Astrocyte (in vitro differentiated cells and primary cell): Measurements from ENCODE around the gene MUC13.

Source experiments
- EZH2 ChIP-seq: IDR thresholded peaks from 2 replicates; pipeline ENCODE4 v1.6.1; 2012; ENCODE audit warnings: mild to moderate bottlenecking, low read length, inconsistent platforms; ENCODE audit not compliant: insufficient read depth
- TF ChIP-seq, protein P1 (sequence below): IDR thresholded peaks from 2 replicates; pipeline ENCODE4 v1.5.1; 2011; ENCODE audit warnings: low read depth, mild to moderate bottlenecking, inconsistent platforms, low read length, moderate library complexity; ENCODE audit not compliant: insufficient read depth

DNA sequence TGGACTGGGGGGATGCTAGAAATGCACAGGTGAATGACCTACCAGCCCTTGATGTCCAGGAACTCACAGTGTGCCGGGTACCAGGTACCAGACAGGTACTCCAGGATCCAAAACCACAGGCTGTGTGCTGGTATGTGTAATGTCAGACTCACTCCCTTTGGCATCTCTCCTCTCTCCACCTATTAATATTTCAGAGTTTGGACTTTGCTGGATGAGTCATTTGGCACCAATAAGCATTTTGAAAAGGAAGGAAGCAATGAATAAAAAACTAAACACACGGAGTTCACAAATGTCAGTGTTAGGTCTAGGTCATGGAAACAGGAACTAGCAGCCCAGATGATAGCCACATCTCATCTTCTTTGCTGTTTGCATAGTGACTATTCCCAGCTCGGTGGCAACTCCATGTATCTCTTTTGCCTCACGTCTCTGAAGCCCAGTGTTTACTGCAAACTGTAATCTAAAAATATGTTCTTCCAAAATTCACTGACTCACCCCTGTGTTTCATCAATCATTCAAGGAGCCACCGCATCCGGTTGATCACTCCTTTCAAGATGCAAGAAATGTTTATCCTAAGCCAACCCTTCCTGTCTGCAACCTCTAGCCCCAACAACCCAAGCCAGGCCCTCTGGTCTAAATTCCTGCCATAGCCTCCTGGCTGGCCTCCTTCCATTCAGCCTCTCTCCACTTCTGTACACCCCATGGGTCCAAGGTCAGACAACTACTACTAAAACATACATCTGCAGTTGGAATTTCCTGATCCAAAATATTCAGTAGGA, 55.8 kb downstream of the MUC13 start:
- TF ChIP-seq, protein P1, sequence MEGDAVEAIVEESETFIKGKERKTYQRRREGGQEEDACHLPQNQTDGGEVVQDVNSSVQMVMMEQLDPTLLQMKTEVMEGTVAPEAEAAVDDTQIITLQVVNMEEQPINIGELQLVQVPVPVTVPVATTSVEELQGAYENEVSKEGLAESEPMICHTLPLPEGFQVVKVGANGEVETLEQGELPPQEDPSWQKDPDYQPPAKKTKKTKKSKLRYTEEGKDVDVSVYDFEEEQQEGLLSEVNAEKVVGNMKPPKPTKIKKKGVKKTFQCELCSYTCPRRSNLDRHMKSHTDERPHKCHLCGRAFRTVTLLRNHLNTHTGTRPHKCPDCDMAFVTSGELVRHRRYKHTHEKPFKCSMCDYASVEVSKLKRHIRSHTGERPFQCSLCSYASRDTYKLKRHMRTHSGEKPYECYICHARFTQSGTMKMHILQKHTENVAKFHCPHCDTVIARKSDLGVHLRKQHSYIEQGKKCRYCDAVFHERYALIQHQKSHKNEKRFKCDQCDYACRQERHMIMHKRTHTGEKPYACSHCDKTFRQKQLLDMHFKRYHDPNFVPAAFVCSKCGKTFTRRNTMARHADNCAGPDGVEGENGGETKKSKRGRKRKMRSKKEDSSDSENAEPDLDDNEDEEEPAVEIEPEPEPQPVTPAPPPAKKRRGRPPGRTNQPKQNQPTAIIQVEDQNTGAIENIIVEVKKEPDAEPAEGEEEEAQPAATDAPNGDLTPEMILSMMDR: no peak
- no peak for TF ChIP-seq EZH2
